Hepatocyte (in vitro differentiated cells): Measurements from ENCODE around the gene ITGB2. TPM values are rescaled to one million over a fixed set of nuclear protein-coding genes. Genes with fewer than 3 reads are reported as not detected.

Experiments
- DNase-seq: peaks from one replicate; pipeline ENCODE4 v3.0.0-alpha.2; 2016; ENCODE audit warnings: low spot score
- H2AFZ ChIP-seq: fragments of 200-600 bp; sonication (generic); 2 replicates; pipeline ENCODE4 v1.6.0; 2016; ENCODE audit warnings: antibody characterized with exemption, mild to moderate bottlenecking
- H3K27ac ChIP-seq: fragments of 200-600 bp; sonication (generic); 2 replicates; pipeline ENCODE4 v1.5.1; 2016; ENCODE audit warnings: mild to moderate bottlenecking
- H3K27me3 ChIP-seq: fragments of 200-600 bp; sonication (generic); 2 replicates; pipeline ENCODE4 v1.6.1; 2016
- H3K36me3 ChIP-seq: fragments of 200-600 bp; sonication (generic); replicated peaks from 2 replicates; pipeline ENCODE4 v1.5.1; 2016; ENCODE audit warnings: low read depth; ENCODE audit not compliant: insufficient read depth
- H3K4me1 ChIP-seq: fragments of 200-600 bp; sonication (generic); 2 replicates; pipeline ENCODE4 v1.5.1; 2016; ENCODE audit warnings: mild to moderate bottlenecking, moderate library complexity; ENCODE audit not compliant: insufficient read depth
- H3K4me2 ChIP-seq: fragments of 200-600 bp; sonication (generic); 2 replicates; pipeline ENCODE4 v1.6.0; 2016
- H3K4me3 ChIP-seq: fragments of 200-600 bp; sonication (generic); 2 replicates; pipeline ENCODE4 v1.5.1; 2016; ENCODE audit warnings: mild to moderate bottlenecking
- H3K79me2 ChIP-seq: fragments of 200-600 bp; sonication (generic); 2 replicates; pipeline ENCODE4 v1.6.0; 2017; ENCODE audit warnings: mild to moderate bottlenecking
- H3K9me2 ChIP-seq: fragments of 200-600 bp; sonication (generic); replicated peaks from 2 replicates; pipeline ENCODE4 v1.6.0; 2017; ENCODE audit warnings: mild to moderate bottlenecking; ENCODE audit not compliant: insufficient read depth
- H3K9me3 ChIP-seq: fragments of 200-600 bp; sonication (generic); 2 replicates; pipeline ENCODE4 v1.5.1; 2016; ENCODE audit warnings: low read depth, mild to moderate bottlenecking
- H4K20me1 ChIP-seq: fragments of 200-600 bp; sonication (generic); 2 replicates; pipeline ENCODE4 v1.6.0; 2016; ENCODE audit warnings: mild to moderate bottlenecking; ENCODE audit not compliant: insufficient read depth, poor library complexity, severe bottlenecking
- EZH2 ChIP-seq: fragments of 200-600 bp; sonication (generic); IDR thresholded peaks from 2 replicates; pipeline ENCODE4 v1.6.1; 2016; ENCODE audit warnings: antibody characterized with exemption, mild to moderate bottlenecking, borderline replicate concordance
- EZH2phosphoT487 ChIP-seq: fragments of 200-600 bp; sonication (generic); IDR thresholded peaks from one replicate; pipeline ENCODE4 v1.6.1; 2018; ENCODE audit warnings: antibody characterized with exemption, mild to moderate bottlenecking, low read depth, moderate library complexity; ENCODE audit not compliant: unreplicated experiment, severe bottlenecking
- WGBS: methylation state at CpG from one replicate; pipeline ENCODE4 v1.1.6; 2016; ENCODE audit warnings: low lambda C conversion rate; ENCODE audit errors: missing lambda C conversion rate; 5-methylcytosine and 5-hydroxymethylcytosine counted together
- polyA plus RNA-seq: library from polyadenylated mRNA; unstranded; fragments of >200 nt; fragmentation: Nextera tagmentation; extraction: Ambion mirVana; gene quantifications from 2 replicates; pipeline ENCODE4 v1.2.1, GENCODE V29; 2016
- total RNA-seq: library from RNA; depleted of rRNA; stranded (reverse); fragments of >200 nt; gene quantifications from 2 replicates; pipeline ENCODE4 v1.2.3, GENCODE V29; 2014
- TF ChIP-seq, protein P1 (sequence below): fragments of 200-600 bp; sonication (generic); IDR thresholded peaks from 2 replicates; pipeline ENCODE4 v1.5.1; 2016; ENCODE audit warnings: antibody characterized with exemption, mild to moderate bottlenecking; ENCODE audit not compliant: poor library complexity

ITGB2 gene
- total and polyA plus RNA-seq, 2 experiments from 2014 or later = 3.8 to 4.2 TPM

GRCh38 chr21:44890961-44891541, 29.6 kb downstream of the ITGB2 start:
- H3K4me3 ChIP-seq = no peak overlapping the region
- H3K9me3 ChIP-seq = no peaks in the 10 kb centered on the region
- no peaks in the 10 kb centered on the region for H3K27me3 ChIP-seq
- H3K4me2 ChIP-seq = no peak overlapping the region
- 93% methylated on average over 9 of the region's 9 CpGs for WGBS
- no peaks in the 10 kb centered on the region for H4K20me1 ChIP-seq
- H3K36me3 ChIP-seq = no peaks in the 10 kb centered on the region
- H3K9me2 ChIP-seq = no peaks in the 10 kb centered on the region
- no peak overlapping the region for H3K27ac ChIP-seq
- H3K79me2 ChIP-seq = no peaks in the 10 kb centered on the region
- TF ChIP-seq, protein P1, sequence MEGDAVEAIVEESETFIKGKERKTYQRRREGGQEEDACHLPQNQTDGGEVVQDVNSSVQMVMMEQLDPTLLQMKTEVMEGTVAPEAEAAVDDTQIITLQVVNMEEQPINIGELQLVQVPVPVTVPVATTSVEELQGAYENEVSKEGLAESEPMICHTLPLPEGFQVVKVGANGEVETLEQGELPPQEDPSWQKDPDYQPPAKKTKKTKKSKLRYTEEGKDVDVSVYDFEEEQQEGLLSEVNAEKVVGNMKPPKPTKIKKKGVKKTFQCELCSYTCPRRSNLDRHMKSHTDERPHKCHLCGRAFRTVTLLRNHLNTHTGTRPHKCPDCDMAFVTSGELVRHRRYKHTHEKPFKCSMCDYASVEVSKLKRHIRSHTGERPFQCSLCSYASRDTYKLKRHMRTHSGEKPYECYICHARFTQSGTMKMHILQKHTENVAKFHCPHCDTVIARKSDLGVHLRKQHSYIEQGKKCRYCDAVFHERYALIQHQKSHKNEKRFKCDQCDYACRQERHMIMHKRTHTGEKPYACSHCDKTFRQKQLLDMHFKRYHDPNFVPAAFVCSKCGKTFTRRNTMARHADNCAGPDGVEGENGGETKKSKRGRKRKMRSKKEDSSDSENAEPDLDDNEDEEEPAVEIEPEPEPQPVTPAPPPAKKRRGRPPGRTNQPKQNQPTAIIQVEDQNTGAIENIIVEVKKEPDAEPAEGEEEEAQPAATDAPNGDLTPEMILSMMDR = no peak
- TF ChIP-seq EZH2 (no peak), EZH2phosphoT487 (no peak)
- H2AFZ ChIP-seq = no peak overlapping the region
- DNase-seq = no peak
- H3K4me1 ChIP-seq = no peaks in the 10 kb centered on the region

GRCh38 chr21:44890338-44890931, 30.3 kb downstream of the ITGB2 start:
- Histone ChIP-seq H3K4me1 (no peaks in the 10 kb centered on the region), H3K9me3 (no peaks in the 10 kb centered on the region), H2AFZ (no peak overlapping the region), H3K27ac (no peak overlapping the region), H3K4me2 (no peak overlapping the region), H3K9me2 (no peaks in the 10 kb centered on the region), H3K36me3 (no peaks in the 10 kb centered on the region), H3K79me2 (no peaks in the 10 kb centered on the region), H4K20me1 (no peaks in the 10 kb centered on the region), H3K4me3 (no peak overlapping the region), H3K27me3 (no peaks in the 10 kb centered on the region)
- WGBS = 83% methylated on average over 24 of the region's 24 CpGs
- DNase-seq = no peak
- TF ChIP-seq, protein P1 = no peak
- no peak for TF ChIP-seq EZH2phosphoT487

- Histone ChIP-seq H3K27ac (no peak overlapping the region), H3K9me3 (no peaks in the 10 kb centered on the region), H3K4me3 (no peak overlapping the region), H3K4me1 (no peaks in the 10 kb centered on the region), H3K4me2 (no peak overlapping the region), H4K20me1 (no peaks in the 10 kb centered on the region), H3K27me3 (no peaks in the 10 kb centered on the region), H3K79me2 (no peaks in the 10 kb centered on the region), H2AFZ (no peak overlapping the region), H3K9me2 (no peaks in the 10 kb centered on the region), H3K36me3 (no peaks in the 10 kb centered on the region)
- no peak for DNase-seq
- 93% methylated on average over 23 of the region's 29 CpGs for WGBS
- TF ChIP-seq EZH2phosphoT487 (no peak), EZH2 (no peak)
- TF ChIP-seq, protein P1 = no peak
Observed at GRCh38 chr21:44889625-44890337, 30.9 kb downstream of the ITGB2 start.
